Mucosa of rectum (tissue), 2 donors: Measurements from ENCODE around the gene PSMD11.
"Not testable (repeated sequence)": the region's sequence is repeated elsewhere in the genome, so short reads cannot be mapped to it uniquely, and the experiment has no call there.

Experiments used
- H3K27ac ChIP-seq, 2 donors: one replicate each; pipeline ENCODE4 v1.7.0; 2013; ENCODE audit warnings: inconsistent platforms in 2 of 2, low read depth in 2 of 2, low read length in 2 of 2
- H3K27me3 ChIP-seq, 2 donors: one replicate each; pipeline ENCODE4 v1.7.0; 2013; ENCODE audit warnings: low read length in 2 of 2; ENCODE audit not compliant: control insufficient read depth in 2 of 2, insufficient read depth in 2 of 2
- H3K36me3 ChIP-seq, 2 donors: one replicate each; pipeline ENCODE4 v1.7.0; 2013; ENCODE audit warnings: low read length in 2 of 2; ENCODE audit not compliant: control insufficient read depth in 2 of 2, insufficient read depth in 2 of 2
- H3K4me1 ChIP-seq, 2 donors: one replicate each; pipeline ENCODE4 v1.7.0; 2013; ENCODE audit warnings: low read length in 2 of 2, mild to moderate bottlenecking in 1 of 2; ENCODE audit not compliant: control insufficient read depth in 2 of 2, insufficient read depth in 2 of 2
- H3K4me3 ChIP-seq, 2 donors: one replicate each; pipeline ENCODE4 v1.7.0; 2013; ENCODE audit warnings: low read length in 2 of 2
- H3K9ac ChIP-seq, 2 donors: one replicate each; pipeline ENCODE4 v1.7.0; 2013; ENCODE audit warnings: low read length in 2 of 2, low read depth in 1 of 2, mild to moderate bottlenecking in 1 of 2
- H3K9me3 ChIP-seq, 2 donors: one replicate each; pipeline ENCODE4 v1.7.0; 2013; ENCODE audit warnings: low read length in 2 of 2; ENCODE audit not compliant: control insufficient read depth in 2 of 2
- donor health status: healthy.
- donor health status: Normal muscosa, but diverticular disease.

PSMD11 gene

GRCh38 chr17:32444301-32445073, at the start of gene PSMD11:
Gene PSMD11 (plus strand): TSS chr17:32444510. CDS start chr17:32444524, 14 bp downstream.
- Histone ChIP-seq H3K4me3 (peak within 1 kb of the TSS; percentile 90 to 95), H3K27ac (peak within 1 kb of the TSS; percentile 67 to 74), H3K36me3 (peaks cover 5 to 17% of the 10 kb centered on the region in 2 donors), H3K27me3 (no peaks in the 10 kb centered on the region), H3K4me1 (peaks cover 13 to 14% of the 10 kb centered on the region in 2 donors), H3K9ac (peak within 1 kb of the TSS; percentile 69 to 85), H3K9me3 (no peaks in the 10 kb centered on the region)

- no peaks in the 10 kb centered on the region for H3K36me3 ChIP-seq
- H3K27me3 ChIP-seq: no peaks in the 10 kb centered on the region
- H3K9me3 ChIP-seq: no peaks in the 10 kb centered on the region
- H3K4me3 ChIP-seq: no peak overlapping the region
- H3K4me1 ChIP-seq: peaks cover 0 to 3% of the 10 kb centered on the region in 2 donors
- H3K9ac ChIP-seq: no peak overlapping the region
- H3K27ac ChIP-seq: no peak overlapping the region
These were observed 48.0 kb upstream of the PSMD11 start for GRCh38 chr17:32396343-32396742.

GRCh38 chr17:32398946-32399345, 45.4 kb upstream of the PSMD11 start:
- H3K9me3 ChIP-seq: no peaks in the 10 kb centered on the region
- no peak overlapping the region for H3K27ac ChIP-seq
- peaks cover 0 to 3% of the 10 kb centered on the region in 2 donors for H3K4me1 ChIP-seq
- no peak overlapping the region for H3K9ac ChIP-seq
- H3K36me3 ChIP-seq: no peaks in the 10 kb centered on the region
- H3K27me3 ChIP-seq: no peaks in the 10 kb centered on the region
- H3K4me3 ChIP-seq: no peak overlapping the region

- H3K36me3 ChIP-seq, H3K27ac ChIP-seq, H3K27me3 ChIP-seq, H3K9me3 ChIP-seq, H3K9ac ChIP-seq, H3K4me3 ChIP-seq, H3K4me1 ChIP-seq: not testable (repeated sequence)
These were observed 34.2 kb upstream of the PSMD11 start for GRCh38 chr17:32410085-32410484.

- Histone ChIP-seq H3K9ac (no peak overlapping the region), H3K27ac (no peak overlapping the region), H3K9me3 (peaks cover 0 to 3% of the 10 kb centered on the region in 2 donors), H3K27me3 (no peaks in the 10 kb centered on the region), H3K4me3 (no peak overlapping the region), H3K4me1 (no peaks in the 10 kb centered on the region), H3K36me3 (no peaks in the 10 kb centered on the region)
These were observed 17.4 kb upstream of the PSMD11 start for GRCh38 chr17:32426894-32427293.

GRCh38 chr17:32429598-32429997, 14.7 kb upstream of the PSMD11 start:
- Histone ChIP-seq H3K4me3 (no peak overlapping the region), H3K36me3 (no peaks in the 10 kb centered on the region)

GRCh38 chr17:32440722-32441121, 3.6 kb upstream of the PSMD11 start:
- no peaks in the 10 kb centered on the region for H3K9me3 ChIP-seq
- no peaks in the 10 kb centered on the region for H3K27me3 ChIP-seq
- no peak overlapping the region for H3K27ac ChIP-seq
- H3K4me1 ChIP-seq: peaks cover 5 to 8% of the 10 kb centered on the region in 2 donors
- H3K4me3 ChIP-seq: no peak overlapping the region
- no peaks in the 10 kb centered on the region for H3K36me3 ChIP-seq
- no peak overlapping the region for H3K9ac ChIP-seq

More at GRCh38 chr17:32429598-32429997, 14.7 kb upstream of the PSMD11 start:
- no peak overlapping the region for H3K27ac ChIP-seq
- peaks cover 0 to 3% of the 10 kb centered on the region in 2 donors for H3K9me3 ChIP-seq
- H3K27me3 ChIP-seq: no peaks in the 10 kb centered on the region
- H3K9ac ChIP-seq: no peak overlapping the region
- no peaks in the 10 kb centered on the region for H3K4me1 ChIP-seq

GRCh38 chr17:32441886-32442285, 2.4 kb upstream of the PSMD11 start:
- H3K9me3 ChIP-seq: no peaks in the 10 kb centered on the region
- no peak overlapping the region for H3K27ac ChIP-seq
- H3K4me3 ChIP-seq: no peak overlapping the region
- H3K27me3 ChIP-seq: no peaks in the 10 kb centered on the region
- peaks cover 11 to 14% of the 10 kb centered on the region in 2 donors for H3K4me1 ChIP-seq
- peaks cover 0 to 1% of the 10 kb centered on the region in 2 donors for H3K36me3 ChIP-seq
- no peak overlapping the region for H3K9ac ChIP-seq

- H3K9ac ChIP-seq: peak overlapping the region; percentile 57 to 85
- H3K36me3 ChIP-seq: peaks cover 5 to 11% of the 10 kb centered on the region in 2 donors
- H3K4me3 ChIP-seq: peak overlapping the region; percentile 74 to 90
- peaks cover 13 to 14% of the 10 kb centered on the region in 2 donors for H3K4me1 ChIP-seq
- H3K27ac ChIP-seq: no peak overlapping the region
- no peaks in the 10 kb centered on the region for H3K9me3 ChIP-seq
- H3K27me3 ChIP-seq: no peaks in the 10 kb centered on the region
These were observed 446 bp upstream of the PSMD11 start for GRCh38 chr17:32443827-32444300.

GRCh38 chr17:32445074-32445415, 735 bp downstream of the PSMD11 start:
- no peaks in the 10 kb centered on the region for H3K9me3 ChIP-seq
- peak overlapping the region; percentile 69 to 85 for H3K9ac ChIP-seq
- peak overlapping the region; percentile 90 to 95 for H3K4me3 ChIP-seq
- peaks cover 13 to 14% of the 10 kb centered on the region in 2 donors for H3K4me1 ChIP-seq
- peaks cover 5 to 20% of the 10 kb centered on the region in 2 donors for H3K36me3 ChIP-seq
- no peaks in the 10 kb centered on the region for H3K27me3 ChIP-seq
- peak overlapping the region; percentile 67 to 74 for H3K27ac ChIP-seq
